T-helper 1 cell treated with Interleukin-12 subunit alpha and Interleukin-12 subunit beta and Interleukin-4 antibody, amounts not matched to agents 30 ng/mL and 1 ng/mL, for 36 hours (primary cell): ENCODE measurements around the gene RNF150. TPM values are rescaled to one million over a fixed set of nuclear protein-coding genes. Genes with fewer than 3 reads are reported as not detected.
"Not testable (repeated sequence)": the region's sequence is repeated elsewhere in the genome, so short reads cannot be mapped to it uniquely, and the experiment has no call there.

Experiments
- intact Hi-C: fragments of 100-400 bp; cut with micrococcal nuclease; formaldehyde crosslinking; loops from one replicate; pipeline ENCODE4 v1.15.1; 2024
- total RNA-seq: library from RNA; stranded (reverse); gene quantifications from 2 replicates; pipeline ENCODE4 v1.2.3, GENCODE V29; 2022

Gene RNF150
- total RNA-seq, result 0.25 TPM in 1 of 2 replicates, not detected in the other

- intact Hi-C loops, result loop anchor here (1.0 kb wide), 1 partner anchor 272 kb away; no protein-coding TSS in a partner anchor
Observed at GRCh38 chr4:141133146-141133998, at the start of gene RNF150. TSS of gene RNF150 (minus strand) at chr4:141133469.

DNA sequence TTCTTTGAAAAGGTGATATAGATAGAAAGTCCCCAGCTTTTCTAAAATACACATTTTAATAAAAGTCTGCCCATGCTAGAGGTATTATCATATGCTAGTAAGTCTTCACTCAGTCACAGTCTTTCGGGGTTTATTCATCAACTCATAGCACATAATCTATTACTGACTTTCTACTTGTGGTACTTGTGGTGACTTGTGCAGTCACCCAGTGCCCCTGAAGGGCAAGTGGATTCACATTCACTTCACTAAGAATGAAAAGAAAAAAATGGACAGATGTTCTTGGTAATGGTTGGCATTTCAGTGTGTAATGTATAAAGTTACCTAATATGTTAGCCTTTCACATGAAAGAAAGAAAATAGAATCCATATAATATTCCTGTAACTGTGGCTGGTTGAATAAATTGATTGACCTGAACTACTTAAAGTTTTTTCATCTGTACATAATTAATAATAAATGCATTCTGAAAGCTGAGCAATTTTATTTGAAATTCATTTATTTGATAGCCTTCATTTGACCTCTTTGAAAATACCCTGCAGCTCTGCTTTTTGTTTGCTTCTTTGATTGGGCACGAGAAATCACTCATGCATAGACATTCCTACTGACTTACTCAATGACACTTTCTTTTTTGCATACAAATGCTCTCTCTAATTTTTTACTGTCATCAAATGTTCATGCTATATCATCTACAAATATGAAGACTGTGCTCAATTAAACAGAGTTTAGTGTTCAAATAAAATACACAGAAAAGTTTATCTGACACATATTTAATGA lies 47.9 kb upstream of the RNF150 start:
- intact Hi-C loops, result no loop called here

DNA sequence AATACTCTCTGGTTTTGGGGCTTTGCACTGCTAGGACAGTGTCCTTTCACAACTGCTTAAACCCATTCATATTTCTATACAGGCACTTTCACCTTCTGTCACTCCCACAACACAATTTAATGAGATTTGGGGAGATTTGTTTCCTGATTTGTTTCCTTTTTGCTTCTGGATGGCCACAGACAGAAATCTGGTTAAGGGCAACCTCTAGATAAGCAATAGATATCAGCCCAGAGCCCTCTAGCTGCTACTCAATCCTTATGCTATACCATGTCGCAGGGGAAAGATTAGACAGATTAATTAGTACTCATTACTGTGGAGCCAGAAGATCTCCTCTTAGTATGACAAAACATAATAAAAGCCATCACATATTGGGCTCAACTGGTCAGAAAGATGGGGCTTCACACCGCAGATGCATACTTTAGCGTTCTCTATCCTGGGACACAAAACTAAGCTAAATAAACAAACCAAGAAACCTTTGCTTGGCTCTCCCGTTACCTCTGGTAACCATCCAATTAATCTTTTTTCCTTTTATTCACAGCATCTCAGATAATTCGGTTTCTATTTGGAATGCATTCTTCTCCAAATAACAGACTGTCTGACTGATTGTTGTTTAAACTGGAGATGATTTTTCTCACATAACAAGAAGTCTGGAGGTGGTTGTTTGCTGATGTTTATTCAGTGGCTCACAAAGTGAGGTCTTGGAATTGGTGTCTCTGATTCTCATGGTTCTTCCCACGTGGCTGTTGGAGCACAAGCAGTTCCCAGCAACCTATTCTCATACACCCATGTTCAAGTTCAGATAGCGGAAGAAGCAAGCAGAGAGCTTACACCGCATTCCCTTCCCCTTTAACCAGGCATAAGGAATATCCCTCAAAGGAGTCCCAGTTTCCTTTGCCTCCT lies 46.5 kb upstream of the RNF150 start:
- intact Hi-C loops, result no loop called here

DNA sequence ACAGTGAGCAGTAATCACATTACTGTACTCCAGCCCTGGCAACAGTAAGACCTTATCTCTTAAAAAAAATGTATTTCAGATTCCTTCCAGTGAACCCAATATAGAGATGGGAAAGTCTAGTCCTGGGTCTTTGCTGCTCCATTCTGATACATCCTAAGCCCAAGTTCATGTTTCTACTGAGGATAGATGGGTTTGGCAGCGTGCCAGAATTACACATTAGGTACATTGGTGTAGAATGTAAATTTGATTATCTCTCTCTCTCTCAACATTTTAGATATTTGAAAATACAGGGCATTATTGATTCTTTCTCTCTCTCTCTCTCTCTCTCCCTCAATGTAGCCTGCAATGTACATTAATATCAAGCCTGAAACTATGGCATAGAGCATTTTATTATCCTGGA lies 43.9 kb upstream of the RNF150 start:
- intact Hi-C loops, result no loop called here

DNA sequence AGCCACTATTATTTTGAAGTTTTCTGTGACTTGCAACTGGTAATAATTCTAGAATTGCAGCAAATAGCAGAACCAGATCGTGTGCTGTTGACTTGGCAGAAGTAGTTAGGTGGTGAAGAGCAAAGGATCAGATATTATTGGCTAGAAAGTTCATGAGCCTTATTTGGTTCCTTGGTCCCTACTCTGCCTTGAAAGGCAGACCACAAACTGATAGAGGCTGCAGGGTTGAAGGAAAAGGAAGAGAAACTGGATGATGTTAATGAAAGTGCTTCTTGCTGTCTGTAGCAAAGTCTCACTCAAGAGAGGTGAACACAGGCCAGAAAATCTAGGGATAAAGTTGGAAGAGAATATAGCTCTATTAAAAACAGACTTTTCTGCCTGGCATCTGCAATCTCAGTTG lies 41.2 kb upstream of the RNF150 start:
- intact Hi-C loops, result no loop called here

DNA sequence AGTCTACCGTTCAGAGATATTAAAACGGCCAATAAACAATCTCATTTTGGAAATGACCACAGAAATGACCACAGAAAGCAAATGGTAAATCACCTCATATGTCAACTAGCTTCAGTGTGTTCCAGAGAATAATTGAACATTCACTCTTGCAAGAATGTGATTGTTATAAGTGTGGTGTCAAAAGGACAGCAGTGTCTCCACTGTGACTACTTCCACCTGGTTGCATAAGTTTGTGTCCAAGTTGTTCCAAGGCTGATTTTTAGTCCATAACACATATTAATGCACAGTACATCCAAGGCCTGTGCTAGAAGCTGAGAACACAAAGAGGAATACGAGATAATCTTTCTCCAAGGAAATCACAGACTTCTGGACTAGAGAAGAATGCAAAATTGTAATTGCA lies 37.4 kb upstream of the RNF150 start:
- intact Hi-C loops, result no loop called here

- intact Hi-C loops, result no loop called here
Observed at GRCh38 chr4:141169391-141169790, 36.1 kb upstream of the RNF150 start.

GRCh38 chr4:141165001-141165400 lies 31.7 kb upstream of the RNF150 start:
- intact Hi-C loops, result not testable (repeated sequence)

DNA sequence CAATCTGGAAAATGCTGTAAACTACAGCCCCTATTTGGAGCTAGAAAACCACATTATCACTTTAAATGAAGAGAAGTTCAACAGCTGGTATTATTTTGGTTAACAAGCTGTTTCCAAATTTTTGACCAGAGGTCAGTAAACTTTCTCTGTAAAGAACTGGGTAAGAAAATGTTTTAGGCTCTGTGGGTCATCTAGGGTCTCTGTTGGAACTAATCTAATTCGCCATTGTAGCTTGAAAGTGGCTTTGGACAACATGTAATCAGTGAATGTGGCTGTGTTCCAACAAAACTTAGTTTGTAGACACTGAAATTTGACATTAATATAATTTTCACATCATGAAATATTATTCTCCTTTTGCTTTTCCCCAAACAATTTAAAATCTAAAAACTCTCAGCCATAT lies 25.8 kb upstream of the RNF150 start:
- intact Hi-C loops, result loop anchor here (2.0 kb wide), 2 partner anchors 148 to 1688 kb away; partner anchors contain the start of gene INPP4B

DNA sequence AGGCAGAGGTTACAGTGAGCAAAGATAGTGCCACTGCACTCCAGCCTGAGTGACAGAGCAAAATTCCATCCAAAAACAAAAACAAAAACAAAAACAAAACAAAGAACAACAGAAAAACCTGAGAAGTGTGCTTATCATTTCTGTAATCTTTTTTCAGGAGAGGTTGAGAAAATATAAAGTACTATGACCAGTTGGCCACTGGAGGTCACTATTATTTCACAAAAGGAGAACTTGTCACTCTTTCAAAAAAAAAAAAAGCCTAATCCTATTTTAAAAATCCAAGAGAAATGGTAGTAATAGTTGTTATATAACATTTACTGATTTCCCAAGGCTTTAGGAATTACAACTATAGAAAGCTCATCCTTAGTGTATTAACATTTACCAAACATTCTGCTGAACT lies 24.9 kb upstream of the RNF150 start:
- intact Hi-C loops, result loop anchor here (2.0 kb wide), 2 partner anchors 149 to 1689 kb away; partner anchors contain the start of gene INPP4B

- intact Hi-C loops, result no loop called here
Observed at GRCh38 chr4:141155586-141155985, 22.3 kb upstream of the RNF150 start.

- intact Hi-C loops, result no loop called here
Observed at GRCh38 chr4:141154725-141155124, 21.5 kb upstream of the RNF150 start.

- intact Hi-C loops, result no loop called here
Observed at GRCh38 chr4:141153751-141154510, 20.7 kb upstream of the RNF150 start.

GRCh38 chr4:141144207-141144606 lies 10.9 kb upstream of the RNF150 start:
- intact Hi-C loops, result no loop called here

GRCh38 chr4:141142423-141142822 lies 9.2 kb upstream of the RNF150 start:
- intact Hi-C loops, result no loop called here

- intact Hi-C loops, result no loop called here
Observed at GRCh38 chr4:141140391-141141200, 7.3 kb upstream of the RNF150 start.

- intact Hi-C loops, result loop anchor here (1.0 kb wide), 1 partner anchor 273 kb away; no protein-coding TSS in a partner anchor
Observed at GRCh38 chr4:141133999-141134995, 1.0 kb upstream of the RNF150 start.

DNA sequence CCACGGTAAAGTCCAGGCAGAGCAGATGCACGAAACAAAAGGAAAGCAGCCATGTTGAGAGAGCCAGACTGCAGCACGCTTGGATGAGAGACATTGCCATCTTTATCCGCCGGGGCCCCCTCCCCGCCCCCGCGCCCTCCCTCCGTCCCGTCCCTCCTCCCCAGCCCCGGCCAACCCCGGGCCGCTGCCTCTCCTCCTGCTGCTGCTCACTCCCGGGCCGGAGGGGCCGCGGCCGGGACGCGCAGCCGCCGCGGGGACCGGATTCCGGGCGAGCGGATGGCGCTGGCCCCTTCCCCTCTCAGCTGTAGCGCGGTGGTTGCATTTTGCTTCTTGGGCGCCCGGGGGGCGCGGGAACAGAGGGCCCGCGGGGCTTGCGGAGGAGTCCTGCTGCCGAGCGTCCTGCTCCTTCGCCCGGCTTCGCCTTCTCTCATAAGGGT lies 542 bp downstream of the RNF150 start:
- intact Hi-C loops, result loop anchor here (1.0 kb wide), 1 partner anchor 271 kb away; no protein-coding TSS in a partner anchor
